GM21723 (cell line): ENCODE measurements around the gene ATOH1.
A peak's percentile ranks its signal among the peaks of the same experiment; 100 is the strongest.

ENCODE experiments used
- ATAC-seq: cut with Tn5 transposase; IDR thresholded peaks from one replicate; pipeline ENCODE4 v1.9.1; 2021; ENCODE audit warnings: mild to moderate bottlenecking, moderate library complexity; ENCODE audit not compliant: unreplicated experiment

Gene ATOH1

DNA sequence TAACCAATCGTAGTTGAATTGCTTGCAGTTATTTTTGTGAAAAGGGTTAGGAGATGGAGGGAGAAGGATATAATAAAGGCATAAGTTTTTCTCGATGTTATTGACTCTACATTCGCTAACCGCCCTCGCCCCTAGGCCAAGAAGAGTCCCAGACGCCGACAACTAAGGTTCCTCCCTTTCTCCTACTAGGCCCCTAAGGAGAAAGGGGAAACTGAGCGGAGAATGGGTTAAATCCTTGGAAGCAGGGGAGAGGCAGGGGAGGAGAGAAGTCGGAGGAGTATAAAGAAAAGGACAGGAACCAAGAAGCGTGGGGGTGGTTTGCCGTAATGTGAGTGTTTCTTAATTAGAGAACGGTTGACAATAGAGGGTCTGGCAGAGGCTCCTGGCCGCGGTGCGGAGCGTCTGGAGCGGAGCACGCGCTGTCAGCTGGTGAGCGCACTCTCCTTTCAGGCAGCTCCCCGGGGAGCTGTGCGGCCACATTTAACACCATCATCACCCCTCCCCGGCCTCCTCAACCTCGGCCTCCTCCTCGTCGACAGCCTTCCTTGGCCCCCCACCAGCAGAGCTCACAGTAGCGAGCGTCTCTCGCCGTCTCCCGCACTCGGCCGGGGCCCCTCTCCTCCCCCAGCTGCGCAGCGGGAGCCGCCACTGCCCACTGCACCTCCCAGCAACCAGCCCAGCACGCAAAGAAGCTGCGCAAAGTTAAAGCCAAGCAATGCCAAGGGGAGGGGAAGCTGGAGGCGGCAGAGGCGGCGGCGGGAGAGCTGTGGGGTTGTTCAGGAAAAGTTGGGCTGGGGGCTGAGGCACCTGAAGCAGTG lies 5.9 kb downstream of the ATOH1 start:
- ATAC-seq = no peak

GRCh38 chr4:93835929-93836328 lies 7.4 kb downstream of the ATOH1 start:
- no peak for ATAC-seq

- ATAC-seq = no peak
Measured at GRCh38 chr4:93839704-93840103, 11.2 kb downstream of the ATOH1 start.

DNA sequence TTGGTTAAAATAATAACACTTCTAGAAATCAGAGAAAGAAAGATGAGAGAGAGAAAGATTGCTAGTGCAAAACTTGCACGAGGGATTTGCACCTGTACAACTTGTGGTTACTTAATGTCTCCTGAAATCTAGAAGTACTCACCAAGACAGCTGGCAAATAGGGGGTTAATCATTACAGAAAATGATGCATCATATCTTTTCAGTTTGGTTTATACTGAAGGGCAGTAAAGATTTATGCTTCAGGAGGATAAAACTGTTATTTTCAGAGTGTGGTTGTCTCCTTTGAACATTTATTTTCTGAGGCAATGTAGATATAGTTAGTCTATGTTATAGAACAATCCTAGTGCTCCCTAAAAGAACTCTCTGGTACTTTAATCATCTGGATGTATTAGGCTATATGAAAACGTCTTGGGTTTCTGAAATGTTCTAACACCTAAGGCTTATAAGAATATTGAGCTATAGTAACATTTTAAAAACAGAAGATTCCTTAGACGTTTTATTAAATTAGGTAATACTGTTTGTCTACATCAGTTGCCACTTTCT lies 13.3 kb downstream of the ATOH1 start:
- no peak for ATAC-seq

- ATAC-seq = no peak
Measured at GRCh38 chr4:93842601-93843252, 14.2 kb downstream of the ATOH1 start.

DNA sequence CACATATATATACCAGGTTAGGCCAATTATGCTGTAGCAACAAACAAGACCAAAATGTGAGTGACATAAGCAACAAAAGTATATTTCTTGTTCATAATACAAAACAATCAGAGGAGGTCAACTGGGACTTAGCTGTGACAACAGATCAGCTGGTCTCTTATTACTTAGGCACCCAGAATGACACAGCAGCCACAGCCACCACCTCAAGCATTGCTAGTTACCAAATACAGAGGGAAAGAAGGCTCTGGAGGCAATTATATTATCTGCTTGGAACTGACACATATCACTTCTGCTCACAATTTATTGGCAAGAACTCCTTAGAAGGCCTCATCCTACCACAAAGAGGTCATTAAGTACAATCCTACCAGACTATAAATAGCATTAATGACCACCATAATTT lies 15.2 kb downstream of the ATOH1 start:
- ATAC-seq = no peak

- ATAC-seq = no peak
Measured at GRCh38 chr4:93852680-93853079, 24.1 kb downstream of the ATOH1 start.

- ATAC-seq = no peak
Measured at GRCh38 chr4:93855926-93856325, 27.4 kb downstream of the ATOH1 start.

DNA sequence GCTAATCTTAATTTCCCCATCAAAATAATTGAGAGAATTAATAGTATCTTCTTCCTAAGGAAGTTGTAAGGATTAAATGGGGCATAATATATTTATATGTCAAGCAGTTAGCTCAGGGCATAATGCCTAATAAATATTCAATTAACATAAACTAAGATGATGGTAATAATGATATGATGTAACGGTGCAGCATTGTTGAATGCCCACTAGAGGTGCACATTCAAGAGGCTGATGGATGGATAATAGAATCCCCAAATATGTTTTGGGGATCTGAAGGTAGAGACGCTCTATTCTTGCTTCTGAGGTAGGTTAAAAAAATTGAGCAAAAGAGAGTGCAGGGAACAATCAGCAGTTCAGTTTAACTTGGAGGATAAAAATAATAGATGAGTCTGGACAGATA lies 37.1 kb downstream of the ATOH1 start:
- no peak for ATAC-seq

DNA sequence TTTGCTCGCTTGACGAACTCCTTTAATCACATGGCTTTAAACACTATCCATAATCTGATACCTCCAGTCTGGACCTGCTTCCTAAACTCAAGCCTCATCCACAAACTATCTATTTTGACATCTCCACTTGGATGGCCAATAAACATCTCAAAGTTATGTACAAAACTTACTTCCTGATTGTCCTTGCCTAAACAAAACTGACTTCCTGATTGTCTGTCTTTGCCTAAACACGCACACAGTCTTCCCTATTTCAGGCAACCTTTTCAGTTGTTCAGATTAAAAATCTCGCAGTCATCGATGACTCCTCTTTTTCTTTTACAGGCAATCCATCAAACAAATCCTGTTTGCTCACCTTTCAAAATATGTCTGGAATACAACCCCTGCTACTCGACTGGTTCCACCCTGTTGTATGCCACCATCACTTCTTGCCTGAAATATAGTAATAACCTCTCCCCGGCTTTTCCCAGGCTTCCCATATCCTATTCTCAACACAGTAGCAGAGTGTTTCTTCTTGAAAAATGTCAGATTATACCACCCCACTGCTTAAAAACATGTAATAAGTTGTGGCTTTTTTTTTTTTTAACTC lies 39.0 kb downstream of the ATOH1 start:
- no peak for ATAC-seq

DNA sequence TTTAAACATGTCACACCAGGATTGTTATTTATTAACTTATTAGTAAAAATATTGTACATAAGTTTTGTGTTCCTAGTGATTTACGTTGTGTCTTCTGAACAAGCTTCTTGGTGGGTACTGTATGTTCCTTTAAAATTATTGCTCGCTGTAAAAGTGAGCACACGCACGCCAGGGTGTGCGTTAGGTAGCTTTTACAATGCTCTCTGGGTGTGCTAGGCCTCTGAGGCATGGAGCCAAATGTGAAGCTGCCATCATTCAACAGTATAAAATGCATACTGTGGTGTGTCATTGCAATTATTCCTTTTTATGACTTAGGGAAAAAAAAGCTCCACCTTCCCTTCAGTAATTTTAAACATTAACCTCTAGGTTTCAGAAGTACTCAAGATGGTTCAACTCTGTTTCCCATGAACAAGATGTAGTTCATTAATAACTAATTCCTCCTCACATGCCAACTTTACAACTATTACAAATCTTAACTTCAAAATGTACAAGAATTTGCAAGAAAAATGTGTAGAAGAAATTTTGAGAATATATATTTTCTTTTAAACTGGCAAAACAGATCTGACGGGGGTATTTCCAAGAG lies 42.4 kb downstream of the ATOH1 start:
- ATAC-seq = no peak

- no peak for ATAC-seq
Measured at GRCh38 chr4:93876754-93877153, 48.2 kb downstream of the ATOH1 start.

DNA sequence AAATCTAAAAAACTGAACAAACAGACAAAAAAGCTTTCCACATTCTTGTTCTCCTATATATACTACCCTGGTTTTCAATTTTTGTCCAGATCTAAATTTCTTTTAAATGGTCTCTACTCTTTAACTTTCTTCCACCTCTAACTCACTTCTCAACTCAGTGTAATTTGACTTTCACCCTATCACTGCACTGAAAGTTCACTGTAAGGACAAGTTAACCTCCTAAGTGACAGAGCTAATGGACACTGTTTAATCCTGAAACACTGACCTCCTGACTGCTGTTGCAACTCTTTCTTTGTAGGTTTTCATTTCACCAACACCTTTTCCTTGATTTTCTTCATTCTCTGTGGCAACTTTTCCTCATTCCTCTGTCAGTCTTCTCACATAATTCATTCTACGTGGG lies 50.0 kb downstream of the ATOH1 start:
- ATAC-seq = no peak

GRCh38 chr4:93879919-93880318 lies 51.4 kb downstream of the ATOH1 start:
- peak; percentile 79 for ATAC-seq
